ENCODE data around the gene PTPN1. TPM values are rescaled to one million over a fixed set of nuclear protein-coding genes. Genes with fewer than 3 reads are reported as not detected.

Gene PTPN1
- total and polyA plus RNA-seq, 10 donors: 20.5 to 84.9 (median 68.6) TPM

- intact Hi-C loops (cut with DNase I; ENCODE audit: low total_unique reads): no loop called here
- no peak for DNase-seq
- TF ChIP-seq POLR2AphosphoS5 (IDR thresholded peaks at IDR 0.05) (no peak), POLR2A (IDR thresholded peaks at IDR 0.05) (no peak), CTCF (IDR thresholded peaks at IDR 0.05 in 8 of 11, conservative IDR thresholded peaks at IDR 0.05 in 3 of 11) (no peak)
- H3K9me3 ChIP-seq: no peaks in the 10 kb centered on the region
- 66 to 71% (median 67%) methylated on average over 7 of the region's 7 CpGs for WGBS, 5 donors
- no peaks in the 10 kb centered on the region for H3K27me3 ChIP-seq (replicated peaks in 1 of 7)
- H3K4me3 ChIP-seq: peak overlapping the region in 1 of 8 donors; percentile 92
- peak overlapping the region; percentile 77 to 99 (median 96) for H3K27ac ChIP-seq
- no peaks in the 10 kb centered on the region for H3K36me3 ChIP-seq
- peaks cover 95 to 100% (median 100%) of the 10 kb centered on the region in 6 donors for H3K4me1 ChIP-seq
These were observed 7.0 kb downstream of the PTPN1 start for GRCh38 chr20:50516935-50517816.

GRCh38 chr20:50517817-50518154 is 7.6 kb downstream of the PTPN1 start:
- no peak for DNase-seq
- peaks cover 95 to 100% (median 99%) of the 10 kb centered on the region in 6 donors for H3K4me1 ChIP-seq
- intact Hi-C loops (cut with DNase I; ENCODE audit: low total_unique reads): no loop called here
- H3K27me3 ChIP-seq (replicated peaks in 1 of 7): no peaks in the 10 kb centered on the region
- peak overlapping the region; percentile 77 to 99 (median 96) for H3K27ac ChIP-seq
- 18 to 41% (median 21%) methylated on average over 3 of the region's 3 CpGs for WGBS, 5 donors
- H3K4me3 ChIP-seq: peak overlapping the region in 2 of 8 donors; percentile 5 to 92
- no peaks in the 10 kb centered on the region for H3K36me3 ChIP-seq
- no peak for TF ChIP-seq POLR2AphosphoS5 (IDR thresholded peaks at IDR 0.05)
- no peak for TF ChIP-seq CTCF (IDR thresholded peaks at IDR 0.05 in 8 of 11, conservative IDR thresholded peaks at IDR 0.05 in 3 of 11)
- no peak for TF ChIP-seq POLR2A (IDR thresholded peaks at IDR 0.05)
- H3K9me3 ChIP-seq: no peaks in the 10 kb centered on the region

GRCh38 chr20:50518270-50518721 is 8.1 kb downstream of the PTPN1 start:
- intact Hi-C loops (cut with DNase I; ENCODE audit: low total_unique reads): no loop called here
- Histone ChIP-seq H3K4me1 (peaks cover 92 to 100% (median 99%) of the 10 kb centered on the region in 6 donors), H3K4me3 (peak overlapping the region in 2 of 8 donors; percentile 5 to 92), H3K27me3 (replicated peaks in 1 of 7) (no peaks in the 10 kb centered on the region), H3K27ac (peak overlapping the region; percentile 77 to 99 (median 96)), H3K36me3 (no peaks in the 10 kb centered on the region), H3K9me3 (no peaks in the 10 kb centered on the region)
- no peak for DNase-seq
- TF ChIP-seq POLR2AphosphoS5 (IDR thresholded peaks at IDR 0.05): no peak
- 30 to 38% (median 36%) methylated on average over 4 of the region's 4 CpGs for WGBS, 5 donors

GRCh38 chr20:50519036-50519762 is 9.0 kb downstream of the PTPN1 start:
- H3K9me3 ChIP-seq: no peaks in the 10 kb centered on the region
- intact Hi-C loops (cut with DNase I; ENCODE audit: low total_unique reads): no loop called here
- peaks cover 91 to 100% (median 99%) of the 10 kb centered on the region in 6 donors for H3K4me1 ChIP-seq
- no peaks in the 10 kb centered on the region for H3K36me3 ChIP-seq
- TF ChIP-seq CTCF (IDR thresholded peaks at IDR 0.05 in 8 of 11, conservative IDR thresholded peaks at IDR 0.05 in 3 of 11) (no peak), POLR2AphosphoS5 (IDR thresholded peaks at IDR 0.05) (peak in 1 of 3 donors; percentile 92), POLR2A (IDR thresholded peaks at IDR 0.05) (peak in 2 of 3 donors; percentile 39 to 40)
- no peak for DNase-seq
- H3K27me3 ChIP-seq (replicated peaks in 1 of 7): no peaks in the 10 kb centered on the region
- 27 to 33% (median 28%) methylated on average over 5 of the region's 5 CpGs for WGBS, 5 donors
- H3K27ac ChIP-seq: peak overlapping the region; percentile 77 to 99 (median 96)
- H3K4me3 ChIP-seq: peak overlapping the region in 1 of 8 donors; percentile 37
